Mammary epithelial cell (primary cell): ENCODE data around the gene PDZD4.

Source experiments
- CTCF ChIP-seq, 2 donors: IDR thresholded peaks in 1 of 2; conservative IDR thresholded peaks in 1 of 2; 2 replicates each; pipeline ENCODE4 v1.5.1; 2011 to 2012; ENCODE audit warnings: inconsistent platforms in 2 of 2, low read length in 2 of 2, mild to moderate bottlenecking in 2 of 2, control low read depth in 1 of 2, low read depth in 1 of 2; ENCODE audit not compliant: insufficient read depth in 1 of 2; ENCODE audit errors: extremely low read depth in 1 of 2
- EZH2 ChIP-seq: IDR thresholded peaks from 2 replicates; pipeline ENCODE4 v1.6.1; 2012; ENCODE audit warnings: low read length, inconsistent platforms, borderline replicate concordance

DNA sequence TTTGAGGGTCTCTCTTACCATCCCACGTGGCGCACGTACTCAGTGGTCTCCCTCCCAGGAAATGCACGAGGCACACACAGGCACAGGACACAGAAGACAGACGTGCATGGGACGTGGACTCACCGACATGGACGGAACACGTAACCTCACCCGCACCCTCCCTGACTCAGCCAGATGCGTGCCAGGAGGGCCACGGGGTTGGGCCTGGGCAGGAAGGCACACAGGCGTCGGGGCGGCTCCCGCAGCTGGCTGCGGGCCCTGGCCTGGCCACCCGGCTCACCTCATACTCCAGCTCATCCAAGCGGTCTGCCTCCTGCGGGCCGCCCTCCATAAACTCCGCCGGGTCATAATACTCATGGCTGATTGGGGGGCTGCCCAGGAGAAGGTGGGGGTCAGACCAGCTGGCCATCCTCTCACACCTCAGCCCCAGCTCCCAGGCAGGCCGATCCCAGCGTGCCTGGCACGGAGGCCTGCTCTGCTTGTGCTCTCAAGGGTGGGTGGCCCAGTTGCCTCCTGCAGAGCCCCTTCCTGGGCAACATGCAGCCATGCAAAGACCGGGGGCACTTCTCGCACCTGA is 23.3 kb downstream of the PDZD4 start:
- TF ChIP-seq EZH2: no peak
- TF ChIP-seq CTCF (conservative IDR thresholded peaks at IDR 0.05 in 1 of 2, IDR thresholded peaks at IDR 0.05 in 1 of 2; ENCODE audit: extremely low read depth in 1 of 2, insufficient read depth in 1 of 2, low read depth in 1 of 2, low read length in 2 of 2): no peak
